Measurements from ENCODE around the gene GCK.
"Not testable (repeated sequence)": the region's sequence is repeated elsewhere in the genome, so short reads cannot be mapped to it uniquely, and the experiment has no call there.

Gene GCK

GRCh38 chr7:44200699-44201461 lies 11.6 kb upstream of the GCK start, which contains the start of gene YKT6:
YKT6 (plus strand) TSS chr7:44200978; CDS start chr7:44201136, 158 bp downstream.
- DNase-seq: peak; percentile 94 to 95

DNA sequence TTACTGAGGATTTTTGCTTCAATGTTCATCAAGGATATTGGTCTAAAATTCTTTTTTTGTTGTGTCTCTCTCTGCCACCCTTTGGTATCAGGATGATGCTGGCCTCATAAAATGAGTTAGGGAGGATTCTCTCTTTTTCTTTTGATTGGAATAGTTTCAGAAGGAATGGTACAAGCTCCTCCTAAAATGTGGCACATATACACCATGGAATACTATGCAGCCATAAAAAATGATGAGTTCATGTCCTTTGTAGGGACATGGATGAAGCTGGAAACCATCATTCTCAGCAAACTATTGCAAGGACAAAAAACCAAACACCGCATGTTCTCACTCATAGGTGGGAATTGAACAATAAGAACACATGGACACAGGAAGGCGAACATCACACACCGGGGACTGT lies 10.9 kb upstream of the GCK start:
- DNase-seq: not testable (repeated sequence)

- no peak for DNase-seq
These were observed 8.2 kb upstream of the GCK start for GRCh38 chr7:44197474-44197873.

- peak; percentile 29 to 43 for DNase-seq
These were observed 7.2 kb upstream of the GCK start for GRCh38 chr7:44196450-44196872.

DNA sequence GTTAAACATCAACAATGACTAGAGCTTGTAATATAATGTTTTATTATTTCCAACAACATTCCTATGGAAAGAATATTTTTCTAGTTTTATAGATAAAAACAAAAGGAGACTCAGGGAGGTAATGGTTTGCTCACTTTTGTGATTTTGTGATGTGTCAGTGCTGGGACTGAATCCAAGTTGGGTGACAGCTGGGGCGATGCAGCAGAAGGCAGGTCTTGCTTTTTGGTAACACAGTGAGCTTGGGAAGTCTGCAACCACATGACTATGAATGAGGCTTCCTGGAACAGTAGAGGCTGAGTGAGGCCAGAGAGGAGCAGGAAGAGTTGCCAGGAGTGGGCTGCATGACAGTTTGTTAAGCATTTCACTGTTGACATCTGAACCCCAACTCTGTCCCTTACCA lies 6.7 kb upstream of the GCK start:
- DNase-seq: no peak

DNA sequence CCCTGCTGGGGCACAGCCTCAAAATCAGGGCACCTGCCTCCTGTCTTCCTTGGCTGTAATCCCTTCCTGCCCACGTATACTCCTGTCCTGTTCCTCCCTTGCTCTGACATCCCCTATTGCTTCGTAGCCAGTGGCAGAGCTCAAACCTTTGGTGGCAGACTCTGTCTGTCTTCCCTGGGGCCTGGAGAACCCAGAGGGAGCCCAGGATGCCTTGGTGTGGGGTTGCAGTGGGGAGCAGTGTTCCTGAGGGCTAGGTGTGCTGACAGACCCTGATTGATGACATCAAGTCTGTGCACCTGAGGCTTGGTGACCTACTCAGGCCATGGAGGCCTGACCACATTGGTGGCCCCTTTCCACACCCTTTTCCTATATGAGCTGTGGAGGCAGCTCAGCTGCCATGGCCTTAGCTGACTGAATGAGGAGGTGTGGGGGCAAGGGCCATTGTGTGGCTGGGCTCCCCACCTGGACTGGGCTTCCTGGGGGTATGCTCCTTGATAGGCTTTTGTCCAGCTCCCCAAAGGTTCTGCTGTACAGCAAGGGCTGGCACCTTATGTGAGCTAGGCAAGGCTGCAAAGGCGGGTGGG lies 5.4 kb upstream of the GCK start:
- DNase-seq: no peak

DNA sequence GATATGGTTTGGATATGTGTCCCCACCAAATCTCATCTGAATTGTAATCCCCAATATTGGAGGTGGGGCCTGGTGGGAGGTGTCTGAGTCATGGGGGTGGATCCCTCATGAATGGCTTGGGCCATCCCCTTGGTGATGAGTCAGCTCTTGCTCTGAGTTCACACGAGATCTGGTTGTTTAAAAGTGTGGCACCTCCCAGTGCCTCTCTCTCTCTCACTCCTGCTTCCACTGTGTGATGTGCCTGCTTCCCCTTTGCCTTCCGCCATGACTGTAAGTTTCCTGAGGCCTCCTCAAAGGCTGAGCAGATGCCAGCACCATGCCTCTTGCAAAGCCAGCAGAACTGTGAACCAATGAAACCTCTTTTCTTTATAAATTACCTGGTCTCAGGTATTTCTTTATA lies 4.8 kb upstream of the GCK start:
- no peak for DNase-seq

- no peak for DNase-seq
These were observed 4.0 kb upstream of the GCK start for GRCh38 chr7:44193011-44193802.

DNA sequence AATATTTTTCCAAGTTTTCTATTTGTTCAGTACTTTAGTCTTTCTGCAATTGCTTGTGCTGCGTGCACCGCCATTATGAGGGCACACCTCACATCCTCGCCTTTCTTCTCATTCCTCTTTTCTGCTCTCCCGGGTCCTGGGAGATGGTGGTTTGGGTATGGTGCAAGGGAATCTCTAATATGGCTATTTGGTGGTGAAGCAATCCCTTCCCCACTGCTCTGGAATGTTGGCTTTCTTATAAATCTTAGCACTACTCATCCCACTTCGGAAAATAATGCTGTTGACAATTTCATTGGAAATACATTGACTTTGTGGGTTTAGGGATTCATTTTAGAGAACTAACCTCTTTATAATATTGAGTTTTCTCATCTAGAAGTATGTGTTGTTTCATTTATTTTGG lies 1.9 kb upstream of the GCK start:
- DNase-seq: no peak

GRCh38 chr7:44189993-44190872 lies 994 bp upstream of the GCK start:
- DNase-seq: no peak

GRCh38 chr7:44188480-44189225 lies 586 bp downstream of the GCK start:
- DNase-seq: no peak

- no peak for DNase-seq
These were observed 1.4 kb downstream of the GCK start for GRCh38 chr7:44187636-44188416.

- DNase-seq: no peak
These were observed 2.5 kb downstream of the GCK start for GRCh38 chr7:44186736-44187135.

- no peak for DNase-seq
These were observed 3.5 kb downstream of the GCK start for GRCh38 chr7:44185729-44186128.

DNA sequence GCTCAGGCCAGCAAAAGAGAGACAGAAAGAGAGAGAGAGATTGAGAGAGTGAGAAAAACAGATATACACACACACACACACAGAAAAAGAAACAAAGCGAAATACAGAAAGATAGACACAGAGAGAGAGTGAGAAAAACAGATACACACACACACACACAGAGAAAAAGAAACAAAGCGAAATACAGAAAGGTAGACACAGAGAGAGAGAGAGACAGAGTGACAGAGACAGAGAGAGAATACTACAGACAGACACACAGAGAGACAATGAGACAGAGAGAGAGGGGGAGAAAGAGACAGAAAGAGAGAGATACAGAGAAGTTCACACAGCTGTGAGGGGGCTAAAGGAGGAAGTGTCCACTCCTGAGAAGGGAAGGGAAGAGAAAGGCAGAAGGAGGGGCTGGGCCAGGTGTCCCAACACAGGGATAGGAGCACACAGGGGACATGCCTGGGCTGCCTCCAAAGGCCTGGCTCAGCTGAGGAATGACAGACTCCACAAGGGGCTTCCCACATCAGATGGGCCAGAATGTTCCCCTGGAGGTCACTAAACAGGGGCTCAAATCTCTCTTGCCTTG lies 4.3 kb downstream of the GCK start:
- DNase-seq: no peak

DNA sequence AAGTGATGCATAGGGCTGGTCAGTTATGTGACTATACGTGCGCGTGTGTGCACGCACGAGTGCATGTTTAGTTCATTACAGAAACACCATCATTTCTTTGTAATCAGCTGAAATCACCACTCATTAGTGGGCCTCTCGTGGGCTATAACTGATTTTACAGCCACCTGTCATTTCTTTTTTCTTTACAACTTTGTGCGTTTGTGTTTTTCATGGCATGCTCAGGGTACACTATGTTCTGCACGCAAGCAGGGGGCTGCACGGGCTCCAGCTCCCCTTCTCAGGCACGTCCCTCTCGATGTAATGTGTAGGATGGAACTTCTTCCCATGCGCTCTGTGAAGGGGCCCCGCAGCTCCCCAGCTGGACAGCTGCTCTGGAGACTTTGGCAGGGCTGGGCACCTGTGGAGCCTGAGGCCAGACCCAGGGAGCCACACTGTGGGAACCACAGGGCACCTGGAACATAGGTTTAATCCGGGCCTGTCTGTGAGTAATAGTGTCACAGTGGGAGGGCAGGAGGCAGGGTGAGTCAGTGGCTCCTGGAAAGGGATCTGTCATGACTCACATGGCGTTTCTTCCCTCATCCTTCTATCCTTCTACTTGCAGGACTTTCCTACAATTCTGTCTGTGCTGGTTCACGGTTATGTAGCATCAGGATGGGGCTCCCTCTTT lies 4.9 kb downstream of the GCK start:
- DNase-seq: no peak

DNA sequence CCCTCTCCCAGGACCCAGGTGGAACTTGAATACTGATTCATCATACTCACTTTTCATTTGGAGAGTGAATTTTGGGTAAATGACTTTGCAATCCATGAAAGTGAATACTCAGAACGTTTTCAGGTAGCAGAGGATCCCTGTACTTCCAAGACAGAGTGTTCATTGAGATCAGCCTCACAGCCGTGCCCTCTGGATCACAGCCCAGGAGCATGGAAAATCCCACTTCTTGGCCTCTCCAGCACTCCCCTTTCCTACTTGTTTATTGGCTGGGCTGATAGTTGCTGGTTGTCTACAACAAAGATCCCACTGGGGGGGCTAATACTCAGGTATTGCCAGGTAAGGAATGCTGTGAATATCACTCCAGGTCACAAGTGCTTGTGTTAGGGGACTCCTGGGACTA lies 5.9 kb downstream of the GCK start:
- DNase-seq: no peak

DNA sequence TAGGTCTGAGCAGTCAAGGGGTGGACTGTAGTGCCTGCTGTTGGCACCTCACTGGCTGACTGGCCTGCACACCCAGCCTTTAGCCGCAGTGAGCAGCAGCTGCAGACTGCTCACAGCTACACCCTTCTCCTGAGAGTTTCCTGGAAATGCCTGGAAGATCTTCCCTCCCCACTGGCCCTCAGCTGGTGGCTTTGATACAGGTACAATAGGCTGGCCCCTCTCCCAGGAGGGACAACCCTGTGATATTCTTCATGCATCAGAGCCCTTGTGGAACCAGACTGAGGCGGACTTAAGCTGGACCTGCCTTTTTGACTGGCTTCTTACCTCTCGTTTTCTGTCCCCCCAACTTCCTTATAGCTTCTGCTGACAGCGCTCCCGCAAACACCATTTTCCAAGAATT lies 6.4 kb downstream of the GCK start:
- no peak for DNase-seq

DNA sequence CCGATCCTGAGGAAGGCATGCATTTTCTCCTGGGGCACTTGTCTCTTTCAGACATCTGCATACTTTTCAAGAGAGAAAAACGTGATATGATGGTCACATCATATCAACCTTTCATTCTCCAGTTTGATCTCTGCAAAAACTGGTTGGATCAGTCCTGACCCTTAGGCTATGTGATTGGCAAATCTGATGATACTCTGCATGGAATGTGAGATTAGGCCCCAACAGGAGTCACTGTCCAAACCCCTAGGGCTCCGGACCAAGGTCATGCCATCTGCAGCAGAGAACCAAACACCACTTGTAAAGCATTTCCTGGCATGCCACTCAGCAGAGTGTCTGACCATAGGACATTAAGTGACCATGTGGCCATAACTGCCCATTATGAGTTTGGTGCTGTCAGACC lies 8.6 kb downstream of the GCK start:
- no peak for DNase-seq

DNA sequence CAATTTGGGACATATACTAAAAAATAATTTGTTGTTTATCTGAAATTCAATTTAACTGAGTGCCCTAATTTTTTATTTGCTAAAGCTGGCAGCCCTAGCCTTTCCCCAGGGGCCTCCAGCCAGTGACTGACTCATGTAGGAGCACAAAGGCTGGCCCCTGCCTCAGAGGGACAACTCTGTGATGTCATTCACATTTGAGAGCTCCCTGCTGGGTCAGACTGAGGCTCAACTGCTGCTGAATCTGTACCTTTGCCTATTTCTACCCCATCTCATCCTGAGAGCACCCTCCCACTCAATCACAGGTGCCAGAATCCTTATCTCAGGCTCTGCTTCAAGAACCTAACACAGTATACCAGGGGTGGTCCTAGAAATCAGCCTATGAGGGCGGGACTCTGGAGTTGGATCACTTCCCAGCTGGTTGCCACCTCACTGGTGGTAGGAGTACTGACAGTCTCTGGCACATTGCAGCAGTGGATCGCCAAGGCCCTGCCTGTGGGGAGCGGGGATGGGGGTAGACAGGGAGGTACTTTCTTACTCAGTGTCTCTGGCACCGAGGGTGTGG lies 11.6 kb downstream of the GCK start:
- DNase-seq: no peak

All from CD4-positive, alpha-beta T cell treated with Interleukin-4 for 1 hour (primary cell).